DOHH2 (cell line): Measurements from ENCODE around the gene CFAP74.
A peak's percentile ranks its signal among the peaks of the same experiment; 100 is the strongest.

ENCODE experiments used
- H3F3A ChIP-seq: fragments of 200-600 bp; sonication (generic), shearing (Covaris generic); 2 replicates; pipeline ENCODE4 v1.6.0; 2016; ENCODE audit warnings: antibody characterized with exemption, mild to moderate bottlenecking; ENCODE audit not compliant: control insufficient read depth, insufficient read depth
- H3K27ac ChIP-seq: fragments of 200-600 bp; sonication (generic); 2 replicates; pipeline ENCODE4 v1.5.1; 2014; ENCODE audit warnings: low read depth, mild to moderate bottlenecking, low read length, moderate library complexity
- H3K27me3 ChIP-seq: fragments of 200-600 bp; sonication (generic); 2 replicates; pipeline ENCODE4 v1.6.1; 2014; ENCODE audit warnings: mild to moderate bottlenecking, low read length, mixed read lengths; ENCODE audit not compliant: control insufficient read depth
- H3K36me3 ChIP-seq: fragments of 200-600 bp; sonication (generic); 2 replicates; pipeline ENCODE4 v1.6.1; 2014; ENCODE audit warnings: mild to moderate bottlenecking, low read length, moderate library complexity, mixed read lengths; ENCODE audit not compliant: control insufficient read depth
- H3K4me1 ChIP-seq: fragments of 200-600 bp; sonication (generic); 2 replicates; pipeline ENCODE4 v1.6.1; 2014; ENCODE audit warnings: mild to moderate bottlenecking, low read length, mixed read lengths; ENCODE audit not compliant: control insufficient read depth
- H3K4me2 ChIP-seq: fragments of 200-600 bp; sonication (generic); 2 replicates; pipeline ENCODE4 v1.6.0; 2014; ENCODE audit warnings: mild to moderate bottlenecking, low read length, moderate library complexity
- H3K4me3 ChIP-seq: fragments of 200-600 bp; sonication (generic); 2 replicates; pipeline ENCODE4 v1.5.1; 2014; ENCODE audit warnings: mild to moderate bottlenecking, low read length, mixed read lengths
- H3K79me2 ChIP-seq: fragments of 200-600 bp; sonication (generic); 2 replicates; pipeline ENCODE4 v1.6.1; 2014; ENCODE audit warnings: mild to moderate bottlenecking, low read length, mixed read lengths; ENCODE audit not compliant: control insufficient read depth
- H3K9me2 ChIP-seq: fragments of 200-600 bp; sonication (generic); replicated peaks from 2 replicates; pipeline ENCODE4 v1.6.1; 2014; ENCODE audit warnings: mild to moderate bottlenecking, low read length, mixed read lengths; ENCODE audit not compliant: control insufficient read depth
- H3K9me3 ChIP-seq: fragments of 200-600 bp; sonication (generic); 2 replicates; pipeline ENCODE4 v1.6.1; 2014; ENCODE audit warnings: antibody characterized with exemption, low read length, mixed read lengths; ENCODE audit not compliant: control insufficient read depth, insufficient read depth
- H4K20me1 ChIP-seq: fragments of 200-600 bp; sonication (generic); 2 replicates; pipeline ENCODE4 v1.6.0; 2014; ENCODE audit warnings: low read depth, mild to moderate bottlenecking, antibody characterized with exemption, low read length, moderate library complexity; ENCODE audit not compliant: control insufficient read depth, insufficient read depth
- CTCF ChIP-seq: fragments of 200-600 bp; sonication (generic); IDR thresholded peaks from one replicate; pipeline ENCODE4 v1.5.1; 2014; ENCODE audit warnings: antibody characterized with exemption, mild to moderate bottlenecking, low read depth, low read length; ENCODE audit not compliant: poor library complexity, severe bottlenecking
- EZH2phosphoT487 ChIP-seq: fragments of 200-600 bp; sonication (generic); IDR thresholded peaks from 2 replicates; pipeline ENCODE4 v1.6.1; 2017; ENCODE audit warnings: borderline replicate concordance, mild to moderate bottlenecking, antibody characterized with exemption, low read length, moderate library complexity, mixed read lengths

Gene CFAP74

GRCh38 chr1:1891349-1892078 lies 112.1 kb downstream of the CFAP74 start:
- peak overlapping the region; percentile 56 for H3K27ac ChIP-seq

GRCh38 chr1:1890506-1891348 lies 112.9 kb downstream of the CFAP74 start, which contains the start of gene GNB1:
Gene GNB1, minus strand, starts transcription at chr1:1891087. Its CDS starts 65,634 bp downstream, at chr1:1825453.
- Histone ChIP-seq H3K4me1 (peaks cover 72% of the 10 kb centered on the region), H3K36me3 (peaks cover 43% of the 10 kb centered on the region), H3K27me3 (no peaks in the 10 kb centered on the region), H3F3A (no peaks in the 10 kb centered on the region), H3K4me3 (peak within 1 kb of the TSS; percentile 91), H3K4me2 (peak within 1 kb of the TSS; percentile 95), H4K20me1 (peaks cover 35% of the 10 kb centered on the region), H3K27ac (peak within 1 kb of the TSS; percentile 70), H3K9me2 (no peaks in the 10 kb centered on the region), H3K79me2 (peaks cover 72% of the 10 kb centered on the region), H3K9me3 (no peaks in the 10 kb centered on the region)
- TF ChIP-seq EZH2phosphoT487 = no peak
- TF ChIP-seq CTCF = no peak

More at GRCh38 chr1:1891349-1892078, 112.1 kb downstream of the CFAP74 start:
- Histone ChIP-seq H3K27me3 (no peaks in the 10 kb centered on the region), H4K20me1 (peaks cover 29% of the 10 kb centered on the region), H3K4me2 (peak overlapping the region; percentile 95), H3F3A (no peaks in the 10 kb centered on the region), H3K4me3 (peak overlapping the region; percentile 90), H3K79me2 (peaks cover 64% of the 10 kb centered on the region), H3K36me3 (peaks cover 38% of the 10 kb centered on the region), H3K9me2 (no peaks in the 10 kb centered on the region), H3K4me1 (peaks cover 72% of the 10 kb centered on the region), H3K9me3 (no peaks in the 10 kb centered on the region)
- TF ChIP-seq EZH2phosphoT487 (no peak), CTCF (no peak)

- Histone ChIP-seq H3K4me1 (peaks cover 65% of the 10 kb centered on the region), H3K4me2 (peak overlapping the region; percentile 65), H3K4me3 (peak overlapping the region; percentile 91), H3K36me3 (peaks cover 47% of the 10 kb centered on the region), H4K20me1 (peaks cover 35% of the 10 kb centered on the region), H3K27me3 (no peaks in the 10 kb centered on the region), H3K27ac (peak overlapping the region; percentile 70), H3K79me2 (peaks cover 79% of the 10 kb centered on the region), H3K9me3 (no peaks in the 10 kb centered on the region), H3F3A (no peaks in the 10 kb centered on the region), H3K9me2 (no peaks in the 10 kb centered on the region)
- no peak for TF ChIP-seq EZH2phosphoT487
- TF ChIP-seq CTCF = no peak
Observed at GRCh38 chr1:1889847-1890505, 113.6 kb downstream of the CFAP74 start.
